Measurements from ENCODE around the gene HPD.

GRCh38 chr12:121866331-121866730 lies 7.7 kb upstream of the HPD start:
- TF ChIP-seq CTCF (IDR thresholded peaks at IDR 0.05) (no peak), POLR2A (IDR thresholded peaks at IDR 0.05) (no peak)
